HL-60 (cell line): Measurements from ENCODE around the gene ASXL1.
"Not testable (repeated sequence)": the region's sequence is repeated elsewhere in the genome, so short reads cannot be mapped to it uniquely, and the experiment has no call there.

Source experiments
- DNase-seq, 2 experiments: peaks; one replicate each; pipeline ENCODE4 v3.0.0-alpha.2; 2010 to 2020; ENCODE audit warnings: low read depth in 1 of 2, low spot score in 1 of 2
- H3K27ac ChIP-seq: fragments of 250-450 bp; sonication (Bioruptor Pico); replicated peaks from 2 replicates; pipeline ENCODE4 v1.5.1; 2020; ENCODE audit warnings: mild to moderate bottlenecking, moderate library complexity
- H3K27me3 ChIP-seq: fragments of 250-450 bp; sonication (Bioruptor Pico); 2 replicates; pipeline ENCODE4 v1.5.1; 2021; ENCODE audit warnings: mild to moderate bottlenecking, moderate library complexity; ENCODE audit not compliant: insufficient read depth, poor library complexity, severe bottlenecking
- H3K4me3 ChIP-seq: replicated peaks from 2 replicates; pipeline ENCODE4 v1.5.1; 2011; ENCODE audit warnings: mild to moderate bottlenecking, control low read depth, low read length; ENCODE audit not compliant: insufficient read depth
- CTCF ChIP-seq: IDR thresholded peaks from one replicate; pipeline ENCODE4 v1.5.1; 2011; ENCODE audit warnings: low read length, control low read depth, inconsistent platforms; ENCODE audit not compliant: insufficient read depth
- GABPA ChIP-seq: IDR thresholded peaks from 2 replicates; pipeline ENCODE4 v1.6.1; 2012; ENCODE audit warnings: low read depth
- POLR2AphosphoS5 ChIP-seq: IDR thresholded peaks from 2 replicates; pipeline ENCODE4 v1.6.1; 2012; ENCODE audit warnings: low read depth
- REST ChIP-seq: IDR thresholded peaks from 2 replicates; pipeline ENCODE4 v1.6.1; 2012; ENCODE audit warnings: low read depth; ENCODE audit not compliant: insufficient replicate concordance
- SPI1 ChIP-seq: IDR thresholded peaks from 2 replicates; pipeline ENCODE4 v1.6.1; 2012; ENCODE audit warnings: low read depth, mild to moderate bottlenecking, borderline replicate concordance

ASXL1 gene

DNA sequence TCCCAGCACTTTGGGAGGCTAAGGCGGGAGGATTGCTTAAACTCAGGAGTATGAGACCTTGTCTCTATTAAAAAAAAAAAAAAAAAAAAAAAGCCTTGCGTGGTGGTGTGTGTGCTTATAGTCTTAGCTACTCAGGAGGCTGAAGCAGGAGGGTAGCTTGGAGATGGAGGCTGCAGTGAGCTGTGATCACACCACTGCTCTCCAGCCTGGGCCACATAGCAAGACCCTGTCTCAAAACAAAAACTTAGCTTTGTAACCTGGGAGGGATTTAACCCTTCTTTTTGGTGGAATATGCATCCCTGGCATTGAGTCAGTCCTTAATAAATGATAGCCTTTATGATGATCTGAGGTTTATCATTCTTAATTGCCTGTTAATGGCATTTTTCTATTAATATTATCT is 12.8 kb downstream of the ASXL1 start:
- TF ChIP-seq SPI1 (no peak), GABPA (no peak), POLR2AphosphoS5 (no peak), CTCF (no peak), REST (no peak)
- Histone ChIP-seq H3K27me3 (no peaks in the 10 kb centered on the region), H3K27ac (no peak overlapping the region), H3K4me3 (no peak overlapping the region)
- no peak for DNase-seq

- Histone ChIP-seq H3K4me3 (no peak overlapping the region), H3K27ac (no peak overlapping the region), H3K27me3 (no peaks in the 10 kb centered on the region)
- DNase-seq = no peak
- no peak for TF ChIP-seq REST
- no peak for TF ChIP-seq CTCF
- no peak for TF ChIP-seq GABPA
- no peak for TF ChIP-seq SPI1
- TF ChIP-seq POLR2AphosphoS5 = no peak
These were observed 20.3 kb downstream of the ASXL1 start for GRCh38 chr20:32378461-32378860.

- DNase-seq, H3K27me3 ChIP-seq, H3K4me3 ChIP-seq, H3K27ac ChIP-seq: not testable (repeated sequence)
These were observed 21.9 kb downstream of the ASXL1 start for GRCh38 chr20:32380037-32380436.

DNA sequence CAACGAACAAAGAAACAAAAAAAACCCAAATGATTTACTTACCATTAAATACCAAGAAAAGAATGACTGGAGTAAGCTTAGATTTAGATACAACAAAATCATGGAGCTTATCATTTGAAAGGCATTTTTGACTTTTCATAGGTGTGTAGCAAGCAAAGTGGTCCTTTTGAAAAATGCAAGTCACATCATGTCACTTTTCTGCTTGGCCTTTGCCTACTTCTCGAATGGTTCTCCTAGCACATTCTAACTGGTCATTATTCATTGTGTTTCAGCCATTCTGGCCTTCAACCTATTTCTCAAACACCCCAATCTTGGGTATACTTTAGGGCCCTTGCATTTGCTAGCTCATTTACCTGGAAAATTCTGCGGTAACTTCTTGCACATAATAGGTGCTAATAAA is 22.6 kb downstream of the ASXL1 start:
- no peak overlapping the region for H3K4me3 ChIP-seq
- no peak overlapping the region for H3K27ac ChIP-seq
- no peaks in the 10 kb centered on the region for H3K27me3 ChIP-seq
- TF ChIP-seq POLR2AphosphoS5 (no peak), SPI1 (no peak), GABPA (no peak), CTCF (no peak), REST (no peak)
- DNase-seq = no peak
